Transverse colon (tissue), 3 donors: Measurements from ENCODE around the gene ZNF181.

Experiments
- CTCF ChIP-seq, 5 experiments: fragments of 200-600 bp in 3 of 5; fragments of 450-650 bp in 2 of 5; sonication (generic) in 3 of 5; IDR thresholded peaks; 1 replicate in 2 of 5; 2 replicates in 3 of 5; pipeline ENCODE4 v1.5.1; 2016 to 2017; ENCODE audit warnings: antibody characterized with exemption in 5 of 5, inconsistent platforms in 3 of 5, mild to moderate bottlenecking in 2 of 5, moderate library complexity in 1 of 5
- POLR2A ChIP-seq: fragments of 450-650 bp; IDR thresholded peaks from one replicate; pipeline ENCODE4 v1.6.1; 2016; ENCODE audit warnings: antibody characterized with exemption, mild to moderate bottlenecking, moderate library complexity

DNA sequence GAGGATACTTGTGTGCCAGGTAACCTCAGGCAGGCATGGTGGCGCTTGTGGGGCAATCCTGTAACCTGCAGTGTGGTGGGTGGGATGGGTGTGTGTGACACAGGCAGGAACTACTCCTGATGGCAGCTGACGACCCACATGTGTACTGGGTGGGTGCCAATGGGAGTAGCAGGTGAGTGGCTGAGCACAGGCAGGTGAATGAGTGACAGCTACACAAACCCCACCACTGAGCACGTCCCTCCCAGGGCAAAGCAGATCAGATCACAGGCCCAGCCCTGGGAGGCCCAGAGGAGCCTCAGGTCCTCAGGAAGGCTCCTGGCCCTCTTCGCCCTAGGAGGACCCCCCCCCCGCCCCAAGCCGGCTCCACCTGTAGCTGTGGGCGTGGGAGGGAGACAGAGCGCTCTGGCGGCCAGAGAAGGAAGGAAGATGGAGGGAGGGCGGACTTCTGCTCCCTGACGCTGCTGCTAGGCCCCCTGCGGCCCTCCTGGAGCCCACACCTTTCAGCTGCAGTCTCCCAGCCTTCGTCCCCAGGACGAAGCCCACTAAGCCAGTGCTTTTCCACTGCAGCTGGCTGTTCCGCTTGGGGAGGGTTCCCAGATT is 1.3 kb upstream of the ZNF181 start:
- TF ChIP-seq POLR2A, result no peak
- TF ChIP-seq CTCF (IDR thresholded peaks at IDR 0.05), result no peak
